GM12891 (cell line): ENCODE measurements around the gene SPATA3.

Experiments
- PAX5 ChIP-seq: IDR thresholded peaks from 2 replicates; pipeline ENCODE4 v1.6.1; 2011; ENCODE audit warnings: low read length, moderate library complexity, mild to moderate bottlenecking; ENCODE audit not compliant: insufficient read depth, severe bottlenecking
- POLR2A ChIP-seq: IDR thresholded peaks from 2 replicates; pipeline ENCODE4 v1.6.1; 2011; ENCODE audit warnings: low read depth, low read length, control low read depth
- POLR2AphosphoS5 ChIP-seq: IDR thresholded peaks from 2 replicates; pipeline ENCODE4 v1.6.1; 2011; ENCODE audit warnings: low read depth, low read length, control low read depth
- SPI1 ChIP-seq: IDR thresholded peaks from 2 replicates; pipeline ENCODE4 v1.6.1; 2011; ENCODE audit warnings: low read depth, low read length, control low read depth
- TAF1 ChIP-seq: IDR thresholded peaks from 2 replicates; pipeline ENCODE4 v1.6.1; 2011; ENCODE audit warnings: low read depth, low read length, control low read depth

GRCh38 chr2:231028889-231029288 is 33.0 kb downstream of the SPATA3 start:
- TF ChIP-seq POLR2A (no peak), POLR2AphosphoS5 (no peak), PAX5 (no peak), TAF1 (no peak), SPI1 (no peak)
